Measurements from ENCODE around the gene UBAP2.
"Not testable (repeated sequence)": the region's sequence is repeated elsewhere in the genome, so short reads cannot be mapped to it uniquely, and the experiment has no call there.

UBAP2 gene

DNA sequence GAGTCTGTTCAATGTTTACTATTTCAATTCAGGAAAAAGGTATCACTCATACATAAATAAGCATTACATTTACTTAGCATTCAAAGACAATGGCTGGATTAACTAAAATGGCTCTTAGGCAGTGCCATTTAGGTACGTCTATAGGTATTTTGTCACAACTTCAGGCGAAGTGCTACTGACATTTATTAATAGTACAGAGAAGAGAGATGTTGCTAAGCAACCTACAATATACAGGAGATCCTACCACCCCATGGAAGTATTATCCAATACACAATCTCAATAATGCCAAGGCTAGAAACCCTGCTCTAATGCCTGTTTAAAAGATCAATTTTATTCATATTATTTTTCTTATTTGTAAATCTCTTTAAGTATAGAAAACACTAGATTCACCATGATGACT is 76.0 kb downstream of the UBAP2 start:
- no peak for DNase-seq

DNA sequence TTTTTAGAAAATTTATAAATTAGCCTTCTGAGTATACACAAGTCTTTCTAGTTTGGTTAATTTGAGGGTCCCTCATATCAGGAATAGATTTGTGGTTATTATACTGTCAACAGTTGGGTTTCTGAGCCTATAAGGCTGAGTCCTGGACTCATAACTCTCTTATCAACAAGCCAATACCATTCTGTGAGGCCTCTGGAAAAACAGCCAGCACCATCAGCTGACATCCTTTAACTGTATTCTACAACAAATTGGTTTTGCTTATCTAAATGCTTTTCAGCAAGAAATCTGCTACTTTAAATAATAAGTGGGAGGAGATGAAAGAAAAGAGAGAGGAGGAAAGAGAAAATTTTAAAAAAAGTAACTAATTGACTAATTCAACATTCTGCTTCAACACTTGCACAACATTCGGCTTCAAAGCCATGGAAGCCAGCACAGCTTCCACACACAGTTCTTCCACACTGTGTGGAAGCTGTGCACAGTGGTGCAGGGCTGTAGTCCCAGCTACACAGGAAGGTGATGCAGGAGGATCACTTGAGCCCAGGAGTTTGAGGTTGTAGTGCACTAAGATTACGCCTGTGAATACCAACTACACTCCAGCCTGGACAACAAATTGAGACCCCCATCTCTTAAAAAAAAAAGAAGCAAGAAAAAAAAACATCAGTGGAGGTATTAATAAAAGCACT is 84.5 kb downstream of the UBAP2 start:
- DNase-seq, result no peak

DNA sequence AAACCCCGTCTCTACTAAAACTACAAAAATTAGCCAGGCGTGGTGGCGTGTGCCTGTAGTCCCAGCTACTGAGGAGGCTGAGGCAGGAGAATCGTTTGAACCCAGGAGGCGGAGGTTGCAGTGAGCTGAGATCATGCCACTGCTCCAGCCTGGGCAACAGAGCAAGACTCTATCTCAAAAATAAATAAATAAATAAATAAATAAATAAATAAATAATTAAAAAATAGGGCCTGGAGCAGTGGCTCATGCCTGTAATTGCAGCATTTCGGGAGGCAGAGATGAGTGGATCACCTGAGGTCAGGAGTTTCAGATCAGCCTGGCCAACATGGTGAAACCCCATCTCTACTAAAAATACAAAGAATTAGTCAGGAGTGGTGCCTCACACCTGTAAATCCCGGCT is 86.2 kb downstream of the UBAP2 start:
- DNase-seq, result not testable (repeated sequence)

DNA sequence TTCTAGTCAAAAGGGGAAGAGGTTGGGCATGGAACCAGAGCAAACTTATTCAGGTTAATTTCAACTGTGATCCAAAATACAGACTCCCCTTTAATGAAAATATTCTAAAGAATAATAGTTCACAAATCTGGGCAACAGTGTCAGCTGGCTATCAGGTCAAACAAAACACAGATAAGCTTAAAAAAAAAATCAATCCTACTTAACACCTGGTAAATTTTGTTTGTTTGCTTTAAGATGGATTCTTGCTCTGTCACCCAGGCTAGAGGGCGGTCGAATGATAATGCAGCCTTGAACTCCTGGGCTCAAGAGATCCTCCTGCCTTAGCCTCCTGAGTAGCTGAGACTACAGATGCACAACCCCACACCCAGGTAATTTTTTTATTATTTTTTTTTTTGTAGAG is 89.0 kb downstream of the UBAP2 start:
- no peak for DNase-seq

DNA sequence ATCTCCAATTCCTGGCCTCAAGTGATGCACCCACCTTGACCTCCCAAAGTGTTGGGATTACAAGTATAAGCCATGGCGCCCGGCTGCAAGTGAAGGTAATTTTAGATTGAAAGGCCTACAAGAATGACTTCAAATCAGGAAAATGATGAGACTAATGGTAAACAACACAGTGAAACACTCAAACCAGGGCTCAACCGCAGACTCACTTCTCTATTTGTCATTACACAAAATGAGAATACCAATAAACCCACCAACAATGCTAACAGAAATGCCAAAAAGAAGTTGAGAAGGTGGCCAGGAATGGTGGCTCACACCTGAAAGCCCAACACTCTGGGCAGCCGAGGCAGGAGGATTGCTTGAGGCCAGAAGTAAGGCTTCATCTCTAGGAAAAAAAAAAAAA is 92.1 kb downstream of the UBAP2 start:
- no peak for DNase-seq

DNA sequence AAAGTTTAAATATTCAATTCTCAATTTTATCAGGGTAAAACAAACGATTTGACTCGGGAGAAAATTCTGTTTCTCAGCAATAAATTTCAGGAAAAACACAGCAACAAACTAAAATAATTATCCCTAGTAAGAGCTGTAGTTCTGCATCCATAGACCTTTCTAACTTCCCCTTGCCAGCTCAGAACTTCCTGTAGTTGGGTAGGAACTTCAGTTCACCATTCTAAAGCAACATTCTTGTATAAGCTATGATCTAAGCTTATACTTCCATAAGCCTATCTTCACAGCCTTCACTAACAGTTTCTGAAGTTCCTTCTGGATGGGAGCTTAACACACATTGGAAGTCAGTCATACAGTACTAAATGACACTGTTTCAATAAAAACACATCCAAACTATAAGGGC is 96.6 kb downstream of the UBAP2 start:
- peak; percentile 42 to 71 (median 65) for DNase-seq

DNA sequence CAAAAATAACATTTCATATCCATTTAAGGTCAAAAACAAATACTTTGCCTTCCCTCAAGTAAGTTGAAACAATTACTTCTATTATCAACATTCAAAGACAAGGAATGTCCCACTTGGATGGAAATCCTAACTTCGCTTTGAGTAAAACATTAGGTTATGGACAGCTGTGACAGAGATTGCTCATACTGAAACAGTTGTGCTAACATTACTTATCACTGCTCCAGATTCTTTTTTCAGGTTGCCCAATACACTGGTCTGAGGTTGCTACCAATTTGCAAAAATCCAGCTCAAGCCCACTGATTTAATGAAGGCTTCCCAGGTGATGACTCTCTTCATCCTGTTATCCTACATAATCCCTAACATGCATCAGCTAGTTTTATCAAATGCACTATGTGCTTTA is 98.3 kb downstream of the UBAP2 start:
- no peak for DNase-seq

DNA sequence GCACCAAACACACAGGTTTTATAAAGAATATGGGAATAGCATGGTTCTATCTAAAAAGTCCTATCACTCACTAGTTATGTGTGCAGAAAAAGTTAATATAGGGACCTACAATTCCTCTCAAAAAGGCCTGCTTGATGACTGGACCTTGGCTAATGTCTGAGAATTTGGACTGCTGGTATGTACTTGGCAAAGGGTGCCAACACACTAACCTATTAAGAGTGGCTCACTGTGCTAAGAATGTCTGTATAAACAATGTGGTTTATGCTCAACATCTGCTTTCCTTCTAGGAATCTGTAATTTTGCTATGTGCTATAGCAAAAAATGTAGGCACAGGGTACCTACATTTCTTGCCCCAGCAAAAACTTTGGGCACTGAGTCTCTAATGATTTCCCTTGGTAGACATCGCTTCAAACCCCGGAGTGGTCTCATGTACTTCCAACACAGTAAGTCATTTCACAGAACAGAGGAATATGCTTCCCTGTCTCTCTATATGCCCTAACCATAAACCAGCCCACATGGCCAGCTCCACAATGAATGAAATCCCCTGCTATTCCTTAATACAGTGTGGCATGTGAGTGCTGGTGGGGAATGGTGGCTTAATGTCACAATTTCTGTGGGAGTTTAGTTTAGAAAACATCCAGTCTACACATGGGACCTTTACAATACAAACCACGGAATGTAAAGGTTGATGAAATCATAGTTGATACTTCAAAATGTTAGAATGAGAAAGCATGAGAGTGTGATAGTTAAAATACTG is 101.7 kb downstream of the UBAP2 start:
- no peak for DNase-seq

DNA sequence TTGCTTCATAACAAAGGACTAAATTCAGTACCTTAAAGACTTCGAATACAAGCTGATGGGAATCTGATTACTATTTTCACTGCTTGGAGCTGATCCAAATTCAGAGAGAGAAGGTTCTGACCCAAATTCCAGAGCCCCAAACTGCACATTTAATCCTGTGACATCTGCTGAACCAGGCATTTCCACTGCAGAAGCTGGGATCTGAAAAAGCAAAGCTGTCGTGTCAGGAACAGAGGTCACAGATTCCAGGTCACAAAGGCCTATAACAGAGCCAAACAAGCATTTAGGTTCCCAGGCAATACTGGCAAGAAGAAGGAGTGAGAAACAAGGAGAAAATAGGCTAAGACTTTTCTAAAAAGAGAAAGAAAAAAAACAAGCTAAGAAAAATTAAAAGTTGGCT is 105.3 kb downstream of the UBAP2 start:
- DNase-seq, result no peak

DNA sequence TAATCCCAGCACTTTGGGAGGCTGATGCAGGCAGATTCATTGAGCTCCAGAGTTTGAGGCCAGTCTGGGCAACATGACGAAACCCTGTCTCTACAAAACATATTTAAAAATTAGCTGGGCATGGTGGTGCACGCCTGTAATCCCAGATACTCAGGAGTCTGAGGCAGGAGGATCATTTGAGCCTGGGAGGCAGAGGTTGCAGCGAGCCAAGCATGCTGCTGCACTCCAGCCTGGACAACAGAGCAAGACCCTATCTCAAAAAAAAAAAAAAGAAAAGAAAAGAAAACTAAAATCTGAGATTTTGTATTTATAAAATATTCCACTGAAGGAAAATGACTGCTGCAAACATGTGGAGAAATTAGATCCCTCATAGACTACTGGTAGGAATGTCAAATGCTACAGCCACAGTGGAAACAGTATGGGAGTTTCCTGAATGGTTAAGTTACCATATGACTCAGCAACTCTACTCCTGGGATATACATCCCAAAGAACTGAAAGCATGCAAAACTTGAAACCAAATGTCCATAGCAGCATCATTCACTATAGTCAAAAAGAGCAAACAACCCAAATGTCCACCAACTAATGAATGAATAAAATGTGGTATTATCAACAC is 106.1 kb downstream of the UBAP2 start:
- peak in 1 of 3 donors; percentile 4 for DNase-seq

DNA sequence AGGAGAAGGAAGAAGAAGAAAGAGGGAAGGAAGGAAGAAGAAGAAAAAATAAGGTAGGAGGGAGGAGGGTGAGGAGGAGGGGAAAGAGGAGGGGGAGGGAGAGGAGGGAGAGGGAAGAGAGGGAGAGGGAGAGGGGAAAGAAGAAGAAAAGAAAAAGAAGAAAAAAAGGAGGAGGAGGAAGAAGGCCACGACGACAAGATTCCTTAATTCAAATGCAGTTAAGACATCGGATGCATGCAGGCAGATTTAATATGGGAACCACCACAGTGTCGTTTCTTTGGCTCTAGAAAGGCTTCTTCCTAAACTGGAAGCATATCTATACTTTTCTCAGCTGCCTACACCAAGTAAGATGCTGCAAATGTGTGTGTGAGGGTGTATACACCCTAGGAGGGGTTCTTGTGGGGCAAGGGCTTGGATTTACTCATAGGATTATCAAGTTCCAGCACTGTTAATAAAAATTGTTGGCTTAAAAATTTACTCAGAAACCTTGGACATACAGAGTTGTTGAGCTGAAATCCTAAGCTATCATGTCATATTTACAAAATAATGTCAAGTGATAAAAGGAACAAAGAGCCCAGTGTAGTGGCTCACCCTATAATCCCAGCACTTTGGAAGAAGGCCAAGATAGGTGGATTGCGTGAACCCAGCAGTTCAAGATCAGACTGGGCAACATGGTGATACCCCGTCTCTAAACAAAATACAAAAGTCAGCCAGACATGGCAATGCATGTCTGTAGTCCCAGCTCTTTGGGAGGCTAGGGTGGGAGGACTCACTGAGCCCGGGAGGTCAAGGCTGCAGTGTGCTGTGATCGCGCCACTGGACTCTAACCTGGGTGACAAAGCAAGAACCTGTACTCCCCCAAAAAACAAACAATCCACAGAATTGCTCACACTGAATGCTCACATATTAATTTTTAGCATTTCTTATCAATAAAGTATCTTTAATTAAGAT is 108.5 kb downstream of the UBAP2 start:
- no peak for DNase-seq

DNA sequence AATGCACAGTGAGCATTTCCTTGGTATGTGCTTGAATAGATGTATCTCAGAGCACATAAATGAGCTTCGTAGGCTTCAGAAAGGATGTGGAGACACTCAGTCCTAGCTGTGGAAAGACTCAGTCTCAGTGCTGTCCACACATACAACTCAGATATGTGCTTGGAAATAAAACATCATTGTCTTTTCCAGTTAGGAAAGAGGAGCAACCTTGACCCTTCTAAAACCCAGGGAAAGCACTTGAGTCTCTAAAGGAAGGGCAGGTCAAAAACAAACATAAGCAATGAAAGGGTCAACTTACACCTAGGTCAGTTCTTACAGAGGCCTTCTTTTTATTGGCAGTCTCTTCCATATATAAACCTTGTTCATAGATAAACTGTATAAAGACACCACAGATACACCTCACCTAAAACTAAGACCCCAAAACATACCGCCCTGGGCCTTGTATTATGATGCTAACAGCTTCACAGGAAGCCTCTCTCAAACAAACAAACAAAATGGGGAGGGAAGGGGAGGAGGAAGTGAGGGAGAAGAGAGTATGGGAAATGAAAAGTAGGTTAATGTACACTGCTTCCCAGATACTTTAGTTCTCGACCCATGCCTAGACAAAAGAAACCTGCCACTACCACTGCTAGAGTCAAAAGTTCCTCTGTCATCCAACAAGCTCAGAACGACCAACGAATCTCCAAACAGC is 114.4 kb downstream of the UBAP2 start:
- DNase-seq, result no peak

DNA sequence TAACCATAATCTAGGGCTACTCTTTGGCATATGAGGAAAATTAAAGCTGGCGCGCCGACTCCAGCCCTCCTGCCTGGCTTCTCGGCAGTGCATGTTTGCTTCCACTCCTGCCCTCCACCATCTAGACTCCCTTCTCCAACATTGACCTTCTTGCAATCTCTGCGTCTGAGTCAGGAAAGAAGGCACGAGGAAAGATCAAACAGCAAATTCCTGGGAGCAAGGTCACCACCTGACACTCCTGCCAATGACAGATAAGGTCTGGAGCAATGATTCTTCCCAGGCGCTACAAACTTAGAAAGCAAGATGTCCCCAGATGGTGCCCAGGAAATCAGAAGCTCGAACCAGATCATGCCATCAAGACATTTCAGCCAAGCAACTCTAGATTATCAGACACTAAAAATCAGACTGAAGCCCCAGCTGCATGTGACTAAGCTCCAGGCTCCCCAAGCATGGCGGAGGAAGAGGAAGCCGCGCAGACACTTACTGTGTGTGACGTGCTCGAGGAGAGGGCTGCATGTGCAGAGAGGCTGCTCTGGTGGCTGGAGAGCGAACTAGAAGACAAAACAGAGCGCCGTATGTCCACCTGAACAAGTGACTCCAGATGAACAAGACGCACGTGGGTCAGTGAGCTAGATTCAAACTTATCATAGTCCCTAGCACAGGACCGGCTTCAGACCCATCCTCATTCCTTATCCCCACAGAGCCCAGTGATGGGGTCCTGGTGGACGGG is 116.4 kb downstream of the UBAP2 start:
- no peak for DNase-seq

DNA sequence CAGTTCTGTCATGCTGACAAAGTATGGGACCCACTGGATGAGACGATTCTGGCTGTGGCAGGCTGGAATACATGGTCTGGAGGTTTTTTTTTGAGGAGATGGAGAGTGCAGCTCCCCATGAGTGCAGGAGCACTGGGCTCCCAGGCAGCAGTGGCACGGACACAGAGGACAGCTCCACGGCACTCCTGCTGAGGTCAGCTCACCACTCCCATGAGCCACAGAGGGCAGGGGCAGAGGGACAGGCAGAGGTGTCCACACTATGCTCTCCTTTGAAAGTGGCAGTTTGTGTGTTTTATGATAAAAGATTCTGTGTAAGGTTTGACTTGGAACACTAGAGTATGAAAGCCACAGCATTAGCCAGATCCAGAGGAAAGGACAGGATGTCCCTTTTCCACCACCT is 117.4 kb downstream of the UBAP2 start:
- no peak for DNase-seq

DNA sequence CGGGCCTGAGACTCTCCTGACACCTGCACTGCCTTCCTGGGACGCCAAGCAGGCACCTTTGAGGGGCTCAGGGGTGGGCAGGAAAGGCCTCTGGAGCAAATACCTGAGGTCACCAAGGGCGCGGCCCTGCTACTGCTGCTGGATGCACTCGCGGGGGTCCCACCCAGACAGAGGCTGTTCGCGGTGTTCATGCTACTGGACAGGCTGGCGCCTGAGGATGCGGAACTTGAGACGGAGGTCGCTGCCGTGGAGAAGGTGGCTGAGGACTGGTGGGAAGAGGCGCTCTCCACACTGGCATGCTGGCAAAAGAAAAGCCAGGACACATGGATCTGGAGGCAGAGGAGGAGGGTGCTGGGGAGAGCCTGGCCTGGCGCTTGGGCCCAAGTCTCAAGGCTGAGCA is 121.0 kb downstream of the UBAP2 start:
- DNase-seq, result no peak

DNA sequence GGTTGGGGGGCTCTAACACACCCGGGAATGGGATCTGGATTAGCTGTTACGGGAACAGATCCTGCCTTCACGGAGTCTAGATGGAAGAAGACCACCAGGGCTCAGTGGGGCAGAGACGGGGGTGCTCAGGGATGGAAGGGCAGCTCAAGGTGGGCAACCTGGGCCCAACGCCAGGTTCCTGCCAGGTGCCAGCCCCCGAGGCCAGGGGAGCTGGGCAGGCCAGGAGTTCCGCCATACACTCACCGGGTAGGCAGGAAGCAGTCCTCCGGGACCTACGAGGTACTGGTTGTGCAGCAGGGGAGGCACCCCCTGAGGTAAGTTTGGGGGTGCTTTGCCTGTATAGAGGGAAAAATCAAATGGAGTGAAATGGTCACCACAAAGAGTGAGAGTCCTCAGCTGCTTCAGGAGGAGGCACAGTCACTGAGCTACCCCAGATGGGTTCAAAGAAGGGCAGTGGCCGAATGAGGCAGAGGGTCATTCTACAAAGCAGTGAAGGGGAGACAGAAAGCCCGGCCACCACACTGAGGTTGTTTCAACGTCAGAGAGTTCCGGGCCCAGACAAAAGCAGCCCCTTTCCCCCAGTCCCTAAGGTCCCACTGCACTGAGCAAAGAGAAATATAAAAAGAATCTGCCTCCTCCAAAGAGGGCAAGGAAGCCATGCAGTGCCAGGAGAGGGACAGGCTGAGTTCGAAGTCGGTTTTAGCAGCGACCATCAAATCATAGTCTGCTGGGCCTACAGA is 121.8 kb downstream of the UBAP2 start:
- no peak for DNase-seq

DNA sequence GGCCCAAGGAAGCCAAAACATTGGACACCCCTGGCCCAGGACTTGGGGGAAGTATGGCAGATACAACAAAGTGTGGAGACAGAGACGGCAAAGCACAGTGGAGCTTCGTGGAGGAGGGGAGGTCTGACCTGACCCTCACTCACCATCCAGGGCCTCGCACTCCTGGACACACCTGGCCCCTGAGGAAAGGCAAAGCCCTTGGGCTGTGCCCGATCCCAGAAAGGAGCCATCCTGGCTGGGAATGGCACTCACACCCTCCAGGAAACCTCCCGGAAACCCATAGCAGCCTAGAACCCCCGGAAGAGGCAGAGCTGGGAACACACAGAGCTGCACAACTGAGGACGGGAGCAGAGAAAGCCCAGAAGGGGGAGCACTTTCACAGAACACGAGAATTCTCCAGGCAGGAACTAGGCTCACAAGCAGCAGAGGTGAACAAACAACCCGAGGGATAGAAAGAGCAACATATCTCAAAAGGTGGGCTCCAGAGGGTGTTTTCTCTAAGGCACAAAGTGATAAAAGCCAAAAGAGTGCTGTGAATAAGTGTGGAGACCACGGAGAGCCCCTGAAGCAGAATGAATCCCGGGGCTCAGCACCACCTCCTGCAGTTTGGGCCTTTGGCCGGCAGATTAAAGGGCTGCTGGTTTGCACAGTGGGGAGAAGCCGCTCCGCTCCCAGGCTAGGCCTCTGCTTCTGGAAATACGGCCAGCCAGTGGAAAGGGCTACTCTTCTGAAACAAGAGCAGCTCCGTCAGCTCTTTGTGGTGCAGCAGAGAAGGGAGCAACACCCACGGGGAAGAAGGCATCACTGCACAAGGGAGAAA is 123.5 kb downstream of the UBAP2 start:
- peak in 2 of 3 donors; percentile 21 to 31 for DNase-seq

DNA sequence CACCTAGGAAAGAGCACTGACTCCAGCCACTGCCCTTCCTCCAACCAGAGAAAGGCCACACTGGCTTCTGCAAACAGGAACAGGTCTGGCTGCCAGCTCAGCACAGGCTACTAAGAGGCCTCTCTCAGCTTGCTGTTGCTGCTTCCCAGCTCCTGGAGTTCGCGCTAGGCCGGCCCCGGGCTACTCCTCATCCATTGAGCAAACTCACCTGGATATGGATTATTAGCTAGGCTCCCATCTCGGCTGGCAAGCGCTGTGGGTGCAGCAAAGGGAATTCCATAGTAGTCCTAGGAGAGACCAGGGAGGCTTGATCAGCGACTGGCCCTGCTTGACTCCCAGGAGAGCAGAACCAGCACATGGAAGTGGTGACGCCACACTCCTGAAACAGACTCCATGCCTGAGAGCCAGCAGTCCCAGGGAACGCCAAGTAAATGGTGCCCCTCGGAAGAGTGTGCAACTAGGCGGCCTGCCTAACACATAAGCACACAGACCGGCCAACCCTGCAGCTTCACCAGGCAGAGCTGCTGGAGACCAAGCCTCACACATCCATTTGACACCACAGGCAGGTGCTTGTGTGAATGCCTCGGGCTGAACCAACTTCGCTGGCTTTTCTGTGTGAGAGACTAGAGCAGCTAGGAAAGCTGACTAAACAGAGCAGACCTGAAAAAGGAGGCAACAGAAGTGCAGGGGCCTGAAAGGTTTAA is 124.5 kb downstream of the UBAP2 start:
- no peak for DNase-seq

DNA sequence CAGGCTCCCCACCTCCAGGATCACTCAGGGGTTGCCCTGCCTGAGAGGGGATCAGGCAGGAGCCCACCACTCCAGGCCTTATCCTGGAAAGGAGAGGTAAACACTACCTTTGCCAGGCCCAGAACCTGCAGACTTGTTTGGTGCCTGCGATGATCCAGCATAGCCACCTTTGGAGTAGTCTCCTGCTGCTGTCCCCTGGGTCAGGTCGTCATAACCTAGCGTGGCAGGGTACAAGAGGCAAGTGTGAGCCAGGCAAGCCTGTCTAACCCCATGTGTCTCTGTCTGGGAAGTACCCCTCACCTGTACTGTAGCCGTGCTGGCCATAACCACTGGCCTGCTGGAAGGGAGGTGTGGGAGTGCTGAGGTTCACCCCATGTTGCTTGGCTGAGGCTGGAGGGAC is 125.6 kb downstream of the UBAP2 start:
- no peak for DNase-seq

Data from suppressor macrophage treated with lipopolysaccharide for 1 hour (primary cell).